Ammon's horn (tissue), 1 donor: ENCODE measurements around the gene B3GALNT2.
A peak's percentile ranks its signal among the peaks of the same experiment; 100 is the strongest.

Source experiments
- DNase-seq: peaks from one replicate; pipeline ENCODE4 v3.0.0-alpha.2; 2016; ENCODE audit warnings: low spot score

B3GALNT2 gene

GRCh38 chr1:235454021-235454420 is 50.2 kb downstream of the B3GALNT2 start:
- no peak for DNase-seq

GRCh38 chr1:235450886-235451483 is 53.3 kb downstream of the B3GALNT2 start:
- DNase-seq: no peak

- DNase-seq: no peak
Observed at GRCh38 chr1:235450433-235450832, 53.8 kb downstream of the B3GALNT2 start.

DNA sequence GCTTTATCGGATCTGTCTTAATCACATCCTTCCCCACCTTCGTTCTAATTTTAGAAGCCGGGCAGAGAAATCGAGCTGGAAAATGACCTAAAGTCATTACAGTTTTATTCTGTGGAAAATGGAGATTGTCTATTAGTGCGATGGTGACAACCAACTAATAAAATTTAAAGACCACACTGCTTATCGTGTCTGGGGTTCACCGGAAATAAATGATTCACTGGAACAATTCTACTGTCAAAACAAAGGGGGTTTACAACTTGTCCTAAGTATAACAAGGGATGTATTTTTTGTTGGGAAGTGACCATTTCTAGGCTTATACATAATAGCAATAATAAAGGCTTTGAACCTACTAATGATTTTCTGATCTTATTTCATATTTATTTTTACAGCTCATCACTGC is 55.6 kb downstream of the B3GALNT2 start:
- no peak for DNase-seq

- no peak for DNase-seq
Observed at GRCh38 chr1:235442788-235443429, 61.3 kb downstream of the B3GALNT2 start.

GRCh38 chr1:235441159-235441685 is 63.0 kb downstream of the B3GALNT2 start:
- DNase-seq: no peak

DNA sequence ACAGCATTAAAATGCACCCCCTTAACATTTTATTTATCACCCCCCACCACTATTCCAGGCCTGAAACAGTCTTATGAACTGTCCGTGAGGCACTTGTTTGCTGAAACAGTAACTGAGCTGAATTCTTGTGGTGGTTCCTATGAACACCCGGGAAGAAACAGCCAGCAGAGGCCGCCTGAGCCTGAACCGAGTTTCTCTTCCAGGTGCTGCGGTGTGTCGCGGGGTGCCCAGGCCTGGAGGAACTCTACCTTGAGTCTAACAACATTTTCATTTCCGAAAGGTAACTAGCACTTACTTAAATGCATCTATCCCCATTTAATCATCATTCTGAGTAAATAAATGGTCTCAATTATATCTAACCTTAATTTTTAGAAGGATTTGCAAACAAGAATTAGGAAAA is 70.3 kb downstream of the B3GALNT2 start:
- no peak for DNase-seq

DNA sequence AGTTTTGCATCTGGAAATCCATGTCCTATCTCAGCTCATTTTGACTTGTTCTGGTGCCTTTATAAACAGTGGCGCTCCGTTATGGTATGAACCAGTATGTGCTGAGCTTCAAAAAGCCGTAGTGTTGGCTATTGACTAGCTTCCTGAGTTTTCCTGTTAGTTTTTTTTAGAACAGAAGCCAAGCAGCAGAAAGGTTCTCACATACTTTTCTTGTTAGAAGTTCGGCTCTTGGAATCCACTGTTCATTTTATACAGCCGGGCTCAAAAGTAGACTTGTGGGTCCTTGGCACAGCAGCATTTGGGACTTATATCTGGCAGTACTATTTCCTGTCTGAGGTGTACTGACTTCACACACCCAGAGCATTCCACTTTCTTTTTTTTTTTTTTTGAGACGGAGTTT is 73.3 kb downstream of the B3GALNT2 start:
- no peak for DNase-seq

GRCh38 chr1:235429143-235429542 is 75.1 kb downstream of the B3GALNT2 start:
- no peak for DNase-seq

DNA sequence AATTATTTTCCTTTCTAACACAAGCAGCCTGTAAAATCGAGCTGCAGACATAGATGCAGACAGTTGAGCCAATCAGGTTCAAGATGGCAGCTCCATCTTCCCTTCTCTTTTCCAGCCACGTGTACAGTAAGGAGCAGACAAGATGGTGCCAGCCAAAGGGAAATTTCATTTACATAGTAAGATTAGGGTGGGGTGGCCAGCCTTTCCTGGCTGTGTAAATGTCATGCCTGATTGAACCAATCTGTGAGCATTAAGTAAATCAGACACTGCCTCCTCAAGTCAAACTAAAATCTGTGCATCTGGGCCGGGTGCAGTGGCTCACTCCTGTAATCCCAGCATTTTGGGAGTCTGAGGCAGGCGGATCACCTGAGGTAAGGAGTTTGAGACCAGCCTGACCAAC is 76.8 kb downstream of the B3GALNT2 start:
- DNase-seq: no peak

GRCh38 chr1:235426680-235427079 is 77.6 kb downstream of the B3GALNT2 start:
- DNase-seq: no peak

- DNase-seq: no peak
Observed at GRCh38 chr1:235426143-235426542, 78.1 kb downstream of the B3GALNT2 start.

DNA sequence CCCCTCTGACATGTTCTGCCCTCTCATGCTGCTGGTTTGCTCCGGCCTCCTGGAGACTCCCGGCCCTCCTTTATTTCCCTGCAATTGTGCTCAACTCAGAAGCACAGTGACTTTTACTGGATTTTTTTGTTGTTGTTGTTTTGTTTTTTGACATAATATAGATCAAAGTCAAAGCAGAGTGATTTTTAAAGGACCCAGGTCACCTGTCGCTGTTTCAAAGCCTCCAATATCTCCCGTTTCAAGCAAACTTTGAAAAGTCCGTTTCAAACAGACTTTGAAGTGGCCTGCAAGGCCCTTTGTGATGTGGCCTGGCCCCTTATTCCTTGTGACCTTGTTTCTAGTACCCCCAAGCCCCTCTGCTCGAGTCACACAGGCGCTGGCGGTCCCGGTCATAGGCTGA is 78.9 kb downstream of the B3GALNT2 start:
- DNase-seq: no peak

DNA sequence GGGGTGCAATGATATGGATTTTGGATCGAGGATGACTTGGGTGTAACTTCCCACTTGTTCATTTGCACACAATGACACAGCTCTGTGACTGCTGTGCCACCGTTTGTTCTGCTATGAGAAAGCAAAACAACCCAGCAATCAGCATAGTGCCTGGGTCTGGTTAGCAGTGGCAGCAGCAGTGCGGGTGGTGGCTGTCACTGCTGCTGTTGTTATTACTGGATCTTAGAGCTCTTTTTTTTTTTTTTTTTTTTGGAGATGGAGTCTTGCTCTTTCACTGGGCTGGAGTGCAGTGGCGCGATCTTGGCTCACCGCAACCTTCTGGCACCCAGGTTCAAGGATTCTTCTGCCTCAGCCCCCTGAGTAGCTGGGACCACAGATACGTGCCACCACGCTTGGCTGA is 80.2 kb downstream of the B3GALNT2 start:
- DNase-seq: peak; percentile 73

- DNase-seq: no peak
Observed at GRCh38 chr1:235423214-235423652, 81.0 kb downstream of the B3GALNT2 start.

- DNase-seq: no peak
Observed at GRCh38 chr1:235421751-235422150, 82.5 kb downstream of the B3GALNT2 start.

DNA sequence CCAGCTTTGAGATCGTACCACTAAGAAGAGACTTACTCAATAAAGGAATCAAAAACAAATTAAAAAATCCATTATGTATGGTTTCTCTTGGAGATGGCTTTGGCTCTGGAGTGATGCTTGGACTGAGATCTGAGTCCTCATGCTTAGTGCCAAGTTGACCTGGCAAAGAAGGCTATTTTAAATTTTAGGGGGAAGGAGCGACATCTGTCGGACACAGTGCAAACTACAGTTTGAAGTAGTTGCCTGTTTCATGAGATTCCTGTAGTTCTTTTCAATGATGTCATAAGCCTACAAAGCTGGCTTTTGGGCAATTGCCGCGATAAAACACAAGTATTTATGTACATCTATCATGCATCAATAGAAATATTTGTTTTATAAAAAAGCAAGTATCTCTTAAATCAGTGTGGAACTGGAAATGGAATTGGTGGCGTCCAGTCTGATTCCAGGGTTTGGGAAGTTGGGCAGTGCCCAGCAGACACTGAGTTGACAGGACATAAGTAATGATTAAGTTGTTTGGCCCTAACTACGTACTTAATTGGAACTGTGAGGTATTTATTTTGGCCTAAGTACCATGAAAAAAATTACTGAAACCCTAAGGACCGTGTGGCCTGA is 87.1 kb downstream of the B3GALNT2 start:
- DNase-seq: peak; percentile 78

GRCh38 chr1:235416662-235417049 is 87.6 kb downstream of the B3GALNT2 start:
- DNase-seq: no peak

DNA sequence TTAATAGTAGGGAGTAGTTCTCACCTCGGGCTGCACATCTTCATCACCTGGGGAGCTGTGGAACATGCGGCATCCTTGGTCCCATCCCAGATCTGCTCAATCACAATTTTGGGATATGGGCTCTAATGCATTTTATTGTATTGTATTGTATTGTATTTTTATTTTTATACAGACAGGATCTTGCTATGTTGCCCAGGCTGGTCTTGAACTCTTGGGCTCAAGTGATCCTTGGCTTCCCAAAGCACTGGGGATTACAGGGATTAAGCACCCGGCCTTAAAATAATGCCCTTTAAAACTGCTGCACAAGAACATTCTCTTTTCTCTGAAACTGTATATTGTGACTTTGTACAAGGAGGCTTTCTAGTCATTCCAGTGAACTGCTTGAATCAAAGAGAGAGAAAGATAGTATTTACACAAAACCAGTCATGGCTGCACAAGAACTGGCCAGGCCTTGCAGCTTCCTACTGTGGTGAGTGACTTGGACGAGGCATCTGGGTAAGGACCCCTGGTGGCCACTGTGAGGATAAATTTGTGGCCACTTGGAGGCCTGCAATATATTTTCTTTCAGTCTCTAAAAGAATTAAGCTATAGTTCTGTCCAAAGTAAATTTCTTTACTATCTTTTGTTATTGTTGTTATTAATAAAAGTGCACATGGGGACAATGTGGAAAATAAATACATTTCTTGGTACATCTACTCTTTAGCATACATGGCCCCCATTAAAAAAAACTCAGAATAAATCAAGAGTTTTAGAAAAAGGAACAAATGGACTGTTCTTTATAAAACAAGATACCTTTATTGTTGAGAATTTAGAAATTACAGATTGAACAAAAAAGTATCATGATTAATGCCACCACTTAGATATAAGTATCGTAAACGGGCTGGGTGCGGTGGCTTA is 89.0 kb downstream of the B3GALNT2 start:
- peak; percentile 76 for DNase-seq

GRCh38 chr1:235411489-235412486 is 92.5 kb downstream of the B3GALNT2 start:
- DNase-seq: no peak

DNA sequence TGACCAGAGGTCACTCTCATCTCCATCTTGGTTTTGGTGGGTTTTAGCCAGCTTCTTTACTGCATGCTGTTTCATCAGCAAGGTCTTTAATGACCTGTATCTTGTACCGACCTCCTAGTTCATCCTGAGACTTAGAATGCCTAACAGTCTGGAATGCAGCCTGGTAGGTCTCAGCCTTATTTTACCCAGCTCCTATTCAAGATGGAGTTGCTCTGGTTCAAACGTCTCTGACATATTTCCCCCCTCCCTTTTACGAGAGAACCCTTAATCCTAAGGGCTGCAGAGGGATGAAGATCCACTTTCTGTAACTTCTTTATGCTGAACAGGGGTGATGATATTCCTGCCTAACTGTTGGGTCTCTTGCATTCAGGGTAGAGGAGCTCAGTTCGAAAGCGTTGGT is 93.8 kb downstream of the B3GALNT2 start:
- DNase-seq: no peak
